Measurements from ENCODE around the gene VCAM1. TPM values are rescaled to one million over a fixed set of nuclear protein-coding genes. Genes with fewer than 3 reads are reported as not detected.

The VCAM1 gene
- total and polyA plus RNA-seq, 2 donors (not counting 3 experiments of a cell fraction or from before 2014, with no cell fraction given), result 1.8 to 2.3 TPM

GRCh38 chr1:100752791-100753190 lies 33.2 kb downstream of the VCAM1 start:
- H3K27me3 ChIP-seq (ENCODE audit: control insufficient read depth in 2 of 2, insufficient read depth in 2 of 2, low read length in 2 of 2), result no peaks in the 10 kb centered on the region
- H3K9ac ChIP-seq (replicated peaks; ENCODE audit: extremely low read depth, insufficient read depth, low read length), result no peak overlapping the region
- no TSS peak for BruUV-seq (replicated peaks)
- H3K4me3 ChIP-seq (replicated peaks in 1 of 3; ENCODE audit: insufficient read depth in 1 of 3, low read depth in 1 of 3, low read length in 3 of 3), result no peak overlapping the region
- dilution Hi-C loops (cut with MboI; ENCODE audit: extremely low pct_ligation_motif_present, low sequenced_read_pairs), result no loop called here
- no peaks in the 10 kb centered on the region for H4K20me1 ChIP-seq (replicated peaks; ENCODE audit: control insufficient read depth, extremely low read depth, insufficient read depth, low read length)
- no peaks in the 10 kb centered on the region for H3K9me1 ChIP-seq (replicated peaks; ENCODE audit: control insufficient read depth, extremely low read depth, insufficient read depth, low read length)
- DNase-seq (ENCODE audit: low read depth, low spot score) (no peak), FAIRE-seq (no peak)
- no peak overlapping the region for H3K27ac ChIP-seq (ENCODE audit: insufficient read depth, low read depth, low read length)
- no peaks in the 10 kb centered on the region for H3K79me2 ChIP-seq (ENCODE audit: control insufficient read depth, insufficient read depth, low read length)
- intact Hi-C loops (cut with micrococcal nuclease), result no loop called here
- H3K4me1 ChIP-seq (ENCODE audit: control insufficient read depth, extremely low read depth, insufficient read depth, low read length), result no peaks in the 10 kb centered on the region
- no peak overlapping the region for H3K4me2 ChIP-seq (ENCODE audit: insufficient read depth, low read length)
- H2AFZ ChIP-seq (ENCODE audit: low read depth, low read length), result no peak overlapping the region
- CTCF ChIA-PET, result no interaction called here
- H3K9me3 ChIP-seq (replicated peaks; ENCODE audit: control insufficient read depth, insufficient read depth, low read length), result no peaks in the 10 kb centered on the region
- POLR2A ChIA-PET, result no interaction called here
- H3K36me3 ChIP-seq (ENCODE audit: control insufficient read depth in 2 of 2, extremely low read depth in 1 of 2, insufficient read depth in 2 of 2, low read length in 2 of 2), result no peaks in the 10 kb centered on the region
- TF ChIP-seq GATA2 (IDR thresholded peaks at IDR 0.05; ENCODE audit: insufficient read depth, insufficient read length, low read depth, low read length), result no peak

DNA sequence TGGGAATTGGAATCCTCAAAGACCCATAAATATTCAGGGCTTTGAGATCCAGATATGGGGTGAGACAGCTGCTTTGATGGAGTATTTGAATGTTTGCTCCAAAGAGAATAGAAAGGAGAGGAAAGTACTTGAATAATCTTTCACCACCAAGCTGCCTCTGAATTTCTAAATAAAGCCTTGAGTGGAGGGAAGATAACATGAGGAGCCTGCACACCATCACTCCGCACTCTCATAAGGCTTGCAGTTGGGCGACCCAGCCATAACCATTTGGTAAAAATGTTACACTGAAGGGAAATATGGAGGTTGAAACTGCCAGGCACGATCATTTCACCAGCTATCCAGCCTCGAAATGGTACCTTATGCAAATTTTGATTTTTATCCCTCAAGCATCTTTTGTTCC lies 38.4 kb downstream of the VCAM1 start:
- H3K4me1 ChIP-seq (ENCODE audit: control insufficient read depth, extremely low read depth, insufficient read depth, low read length), result no peaks in the 10 kb centered on the region
- H3K9ac ChIP-seq (replicated peaks; ENCODE audit: extremely low read depth, insufficient read depth, low read length), result no peak overlapping the region
- DNase-seq (ENCODE audit: low read depth, low spot score) (no peak), FAIRE-seq (no peak)
- TF ChIP-seq, protein P1, sequence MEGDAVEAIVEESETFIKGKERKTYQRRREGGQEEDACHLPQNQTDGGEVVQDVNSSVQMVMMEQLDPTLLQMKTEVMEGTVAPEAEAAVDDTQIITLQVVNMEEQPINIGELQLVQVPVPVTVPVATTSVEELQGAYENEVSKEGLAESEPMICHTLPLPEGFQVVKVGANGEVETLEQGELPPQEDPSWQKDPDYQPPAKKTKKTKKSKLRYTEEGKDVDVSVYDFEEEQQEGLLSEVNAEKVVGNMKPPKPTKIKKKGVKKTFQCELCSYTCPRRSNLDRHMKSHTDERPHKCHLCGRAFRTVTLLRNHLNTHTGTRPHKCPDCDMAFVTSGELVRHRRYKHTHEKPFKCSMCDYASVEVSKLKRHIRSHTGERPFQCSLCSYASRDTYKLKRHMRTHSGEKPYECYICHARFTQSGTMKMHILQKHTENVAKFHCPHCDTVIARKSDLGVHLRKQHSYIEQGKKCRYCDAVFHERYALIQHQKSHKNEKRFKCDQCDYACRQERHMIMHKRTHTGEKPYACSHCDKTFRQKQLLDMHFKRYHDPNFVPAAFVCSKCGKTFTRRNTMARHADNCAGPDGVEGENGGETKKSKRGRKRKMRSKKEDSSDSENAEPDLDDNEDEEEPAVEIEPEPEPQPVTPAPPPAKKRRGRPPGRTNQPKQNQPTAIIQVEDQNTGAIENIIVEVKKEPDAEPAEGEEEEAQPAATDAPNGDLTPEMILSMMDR (IDR thresholded peaks at IDR 0.05; ENCODE audit: extremely low read depth in 1 of 2, insufficient read depth in 1 of 2, low read depth in 1 of 2, low read length in 2 of 2), result no peak
- TF ChIP-seq FOS (IDR thresholded peaks at IDR 0.05; ENCODE audit: borderline replicate concordance, insufficient read depth, low read length) (no peak), POLR2A (IDR thresholded peaks at IDR 0.05; ENCODE audit: low read depth, low read length) (no peak), JUN (IDR thresholded peaks at IDR 0.05; ENCODE audit: borderline replicate concordance, insufficient read depth, insufficient read length, low read depth) (no peak), MYC (IDR thresholded peaks at IDR 0.05; ENCODE audit: low read depth, low read length) (no peak), GATA2 (IDR thresholded peaks at IDR 0.05; ENCODE audit: insufficient read depth, insufficient read length, low read depth, low read length) (no peak)
- no peaks in the 10 kb centered on the region for H3K79me2 ChIP-seq (ENCODE audit: control insufficient read depth, insufficient read depth, low read length)
- no peak overlapping the region for H3K4me2 ChIP-seq (ENCODE audit: insufficient read depth, low read length)
- H3K36me3 ChIP-seq (ENCODE audit: control insufficient read depth in 2 of 2, extremely low read depth in 1 of 2, insufficient read depth in 2 of 2, low read length in 2 of 2), result no peaks in the 10 kb centered on the region
- no TSS peak for BruUV-seq (replicated peaks)
- no peaks in the 10 kb centered on the region for H3K27me3 ChIP-seq (ENCODE audit: control insufficient read depth in 2 of 2, insufficient read depth in 2 of 2, low read length in 2 of 2)
- H3K4me3 ChIP-seq (replicated peaks in 1 of 3; ENCODE audit: insufficient read depth in 1 of 3, low read depth in 1 of 3, low read length in 3 of 3), result no peak overlapping the region
- H2AFZ ChIP-seq (ENCODE audit: low read depth, low read length), result no peak overlapping the region
- POLR2A ChIA-PET, result no interaction called here
- dilution Hi-C loops (cut with MboI; ENCODE audit: extremely low pct_ligation_motif_present, low sequenced_read_pairs), result no loop called here
- CTCF ChIA-PET, result no interaction called here
- no peak overlapping the region for H3K27ac ChIP-seq (ENCODE audit: insufficient read depth, low read depth, low read length)
- H3K9me1 ChIP-seq (replicated peaks; ENCODE audit: control insufficient read depth, extremely low read depth, insufficient read depth, low read length), result no peaks in the 10 kb centered on the region
- intact Hi-C loops (cut with micrococcal nuclease), result no loop called here
- no peaks in the 10 kb centered on the region for H3K9me3 ChIP-seq (replicated peaks; ENCODE audit: control insufficient read depth, insufficient read depth, low read length)
- no peaks in the 10 kb centered on the region for H4K20me1 ChIP-seq (replicated peaks; ENCODE audit: control insufficient read depth, extremely low read depth, insufficient read depth, low read length)
